D721Med (cell line): ENCODE data around the gene PLAA.

Experiments used
- DNase-seq: peaks from one replicate; pipeline ENCODE4 v3.0.0; 2011; ENCODE audit warnings: low spot score; ENCODE audit not compliant: insufficient read length
- FAIRE-seq: peaks from 2 replicates; lab custom pipeline; 2011; peaks lifted over from hg19 to GRCh38; lab: Jason Lieb, UNC
- CTCF ChIP-seq: IDR thresholded peaks from 2 replicates; pipeline ENCODE4 v1.5.1; 2012; ENCODE audit warnings: mild to moderate bottlenecking, control low read depth; ENCODE audit not compliant: insufficient read depth; ENCODE audit errors: missing control alignments

The PLAA gene

GRCh38 chr9:26946753-26947727, at the start of gene PLAA:
TSS of gene PLAA (minus strand) at chr9:26947242. CDS start at chr9:26947045, 197 bp downstream.
- no peak for TF ChIP-seq CTCF
- FAIRE-seq (no peak), DNase-seq (peak; percentile 66)

- DNase-seq (no peak), FAIRE-seq (no peak)
- no peak for TF ChIP-seq CTCF
These were observed 48.8 kb upstream of the PLAA start for GRCh38 chr9:26995810-26996209.

- no peak for DNase-seq
- TF ChIP-seq CTCF: no peak
- FAIRE-seq: no peak
These were observed 36.3 kb upstream of the PLAA start for GRCh38 chr9:26983340-26983739.

- peak; percentile 61 for TF ChIP-seq CTCF
- DNase-seq (no peak), FAIRE-seq (no peak)
These were observed 29.0 kb upstream of the PLAA start for GRCh38 chr9:26975728-26976707.

- no peak for TF ChIP-seq CTCF
- DNase-seq: no peak
- no peak for FAIRE-seq
These were observed 27.9 kb upstream of the PLAA start for GRCh38 chr9:26974927-26975326.

GRCh38 chr9:26973989-26974388, 26.9 kb upstream of the PLAA start:
- no peak for TF ChIP-seq CTCF
- DNase-seq: no peak
- FAIRE-seq: no peak
